ENCODE data around the gene OR1F1. TPM values are rescaled to one million over a fixed set of nuclear protein-coding genes. Genes with fewer than 3 reads are reported as not detected.

Gene OR1F1
- total RNA-seq, 1 experiment from 2014 or later = not detected

GRCh38 chr16:3164121-3164991 is 23.6 kb upstream of the OR1F1 start:
- H3K4me1 Mint-ChIP-seq = 0 out of 4 replicates have a peak, but pooled peaks cover 0 to 6% of the 10 kb centered on the region in 2 experiments

More at GRCh38 chr16:3164121-3164991, 23.6 kb upstream of the OR1F1 start:
- no CpG with 5 or more reads among the region's 37 CpGs for WGBS (ENCODE audit: extremely low coverage, insufficient read length, low lambda C conversion rate)
- Histone ChIP-seq H2BK12ac (ENCODE audit: insufficient read length, low read depth, low read length) (no peak overlapping the region), H2BK5ac (ENCODE audit: insufficient read length, low read length) (no peak overlapping the region), H4K5ac (ENCODE audit: insufficient read length, low read depth, low read length) (no peak overlapping the region), H3K4me1 (ENCODE audit: insufficient read depth, low read length) (peaks cover 2% of the 10 kb centered on the region; the same call in 1 of the 2 replicates), H3K23ac (ENCODE audit: insufficient read length, low read depth, low read length) (no peak overlapping the region), H3K14ac (ENCODE audit: insufficient read depth, low read length) (no peak overlapping the region), H4K91ac (ENCODE audit: insufficient read length, low read depth, low read length) (no peak overlapping the region), H3K18ac (ENCODE audit: insufficient read length, low read depth, low read length) (no peak overlapping the region), H3T11ph (ENCODE audit: low read length) (no peak overlapping the region), H2AFZ (ENCODE audit: low read length) (no peak overlapping the region), H2BK20ac (ENCODE audit: low read depth, low read length, poor library complexity, severe bottlenecking) (no peak overlapping the region), H3K27ac (ENCODE audit: insufficient read length, low read depth, low read length) (no peak overlapping the region), H3K9me3 (ENCODE audit: control insufficient read depth, low read depth, low read length) (no peaks in the 10 kb centered on the region), H3K79me2 (ENCODE audit: insufficient read depth, low read length) (no peaks in the 10 kb centered on the region), H4K20me1 (ENCODE audit: control insufficient read depth, insufficient read depth, insufficient read length) (no peaks in the 10 kb centered on the region), H3K27me3 (ENCODE audit: insufficient read depth, low read length) (no peaks in the 10 kb centered on the region), H3K23me2 (ENCODE audit: insufficient read length, low read depth, low read length, poor library complexity, severe bottlenecking) (no peaks in the 10 kb centered on the region), H2BK120ac (ENCODE audit: low read depth, low read length, poor library complexity, severe bottlenecking) (no peak overlapping the region), H3K9ac (ENCODE audit: extremely low read depth, insufficient read length, low read length) (no peak overlapping the region), H3K4me2 (ENCODE audit: insufficient read depth, insufficient read length, low read length) (no peak overlapping the region), H3K4ac (ENCODE audit: low read depth, low read length) (no peak overlapping the region), H3K79me1 (ENCODE audit: insufficient read depth, low read depth, low read length, poor library complexity, severe bottlenecking) (no peaks in the 10 kb centered on the region), H2AK5ac (ENCODE audit: insufficient read length, low read length) (no peak overlapping the region), H3K56ac (ENCODE audit: insufficient read length, low read depth, low read length) (no peak overlapping the region), H2BK15ac (ENCODE audit: low read depth, low read length) (no peak overlapping the region), H4K8ac (replicated peaks; ENCODE audit: insufficient read length, low read depth, low read length) (no peak overlapping the region)
- no peak for TF ChIP-seq CTCF (conservative IDR thresholded peaks at IDR 0.05)
- H3K4me3 Mint-ChIP-seq = no peak overlapping the region
- H3K27me3 Mint-ChIP-seq (ENCODE audit: low read depth) = peaks cover 1% of the 10 kb centered on the region; the same call in 1 of the 2 replicates
- no peaks in the 10 kb centered on the region for H3K36me3 Mint-ChIP-seq (ENCODE audit: insufficient read depth in 1 of 3, low read depth in 3 of 3)
- H3K27ac Mint-ChIP-seq = no peak overlapping the region
- no peak for DNase-seq
- H3K9me3 Mint-ChIP-seq = 0 out of 5 replicates have a peak, but pooled peaks cover 0 to 2% of the 10 kb centered on the region in 2 experiments
